ENCODE results near the gene CELSR1.

Gene CELSR1

DNA sequence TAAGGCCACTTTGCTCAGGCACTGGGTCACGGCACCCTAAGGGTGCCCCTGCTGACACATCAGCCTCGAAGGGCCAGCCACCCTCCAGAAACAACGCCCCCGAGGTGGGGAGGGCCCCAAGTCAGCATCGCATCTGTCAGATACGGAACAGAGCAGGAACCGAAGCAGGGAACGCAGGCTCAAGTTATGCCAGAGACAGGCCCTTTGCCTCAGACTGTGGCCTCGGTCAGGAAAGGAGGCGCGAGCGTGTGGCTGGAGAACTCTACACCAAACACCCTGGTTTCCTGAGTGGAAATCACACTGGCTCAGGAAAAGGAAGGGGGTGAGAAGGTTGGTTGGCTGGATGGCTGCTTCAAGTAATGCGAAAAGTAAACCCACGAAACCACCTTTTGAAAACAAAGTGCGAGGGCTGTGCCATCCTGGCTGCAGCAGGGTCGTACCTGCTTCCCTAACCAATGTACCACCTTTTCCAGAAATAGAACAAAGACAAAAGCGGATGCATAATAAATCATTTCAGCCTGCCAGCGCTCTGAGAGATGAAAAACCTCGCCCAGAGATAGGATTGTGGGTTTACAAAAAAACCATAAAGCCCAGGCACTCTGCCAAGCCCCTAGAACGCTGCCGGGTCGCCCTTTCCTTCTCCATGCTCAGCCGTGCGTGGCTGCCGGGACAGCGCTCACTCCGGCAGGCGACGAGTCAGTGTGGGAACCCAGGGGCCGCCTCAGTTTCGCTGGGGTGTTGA is 163.3 kb downstream of the CELSR1 start:
- no peak for DNase-seq

DNA sequence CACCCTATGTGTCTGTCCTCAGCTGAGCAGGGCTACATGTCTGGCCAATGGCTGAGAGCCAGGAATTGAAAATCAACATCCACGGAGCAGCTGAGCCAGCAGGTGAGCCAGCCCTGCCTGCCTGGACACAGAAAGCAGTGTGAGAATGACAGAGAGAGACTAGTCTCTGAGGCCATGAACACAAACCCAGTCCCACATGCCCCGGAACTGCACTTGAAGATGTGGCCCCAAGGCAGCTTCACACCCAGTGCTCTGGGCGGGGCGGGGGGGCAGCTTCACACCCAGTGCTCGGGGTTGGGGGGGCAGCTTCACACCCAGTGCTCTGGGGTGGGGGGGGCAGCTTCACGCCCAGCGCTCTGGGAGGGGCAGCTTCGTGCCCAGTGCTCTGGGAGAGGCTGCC is 164.3 kb downstream of the CELSR1 start:
- no peak for DNase-seq

DNA sequence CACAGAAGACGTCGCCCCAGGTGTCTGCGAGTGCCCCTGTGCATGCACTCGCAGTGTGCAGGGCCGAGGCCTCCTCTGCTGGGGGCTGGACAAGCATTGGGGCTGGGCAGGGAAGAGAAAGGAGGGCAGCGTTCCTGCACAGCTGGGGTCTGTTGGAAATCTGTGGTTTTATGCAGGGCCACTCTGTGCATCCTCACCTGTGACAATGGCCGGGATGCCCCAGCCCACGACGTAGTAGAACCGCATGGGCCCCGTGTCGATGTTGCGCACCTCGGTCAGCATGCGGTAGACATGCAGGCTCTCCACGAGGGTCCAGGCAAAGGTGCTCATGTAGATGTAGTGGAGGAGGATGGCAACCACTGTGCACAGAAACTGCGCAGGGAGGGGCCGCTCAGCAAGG is 164.7 kb downstream of the CELSR1 start:
- DNase-seq = no peak

DNA sequence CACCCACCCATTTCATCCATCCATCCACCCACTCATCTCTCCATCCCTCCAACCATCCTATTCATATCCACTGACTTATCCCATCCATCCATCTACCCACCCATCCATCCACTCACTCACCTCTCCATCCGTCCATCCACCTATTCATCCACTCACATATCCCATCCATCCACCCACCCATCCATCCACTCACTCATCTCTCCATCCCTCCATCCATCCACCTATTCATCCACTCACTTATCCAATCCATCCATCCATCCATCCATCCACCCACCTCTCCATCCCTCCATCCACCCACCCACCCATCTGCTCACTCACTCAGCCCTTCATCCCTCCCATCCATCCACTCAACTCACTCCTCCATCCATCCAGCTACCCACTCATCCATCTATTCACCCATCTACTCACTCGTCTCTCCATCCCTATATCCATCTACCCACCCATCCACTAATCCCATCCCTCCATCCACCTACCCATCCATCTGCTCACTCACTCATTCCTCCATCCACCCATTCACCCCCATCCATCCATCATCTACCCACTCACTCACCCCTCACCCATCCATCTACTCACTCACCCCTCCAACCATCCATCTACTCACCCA is 165.7 kb downstream of the CELSR1 start:
- DNase-seq = no peak

DNA sequence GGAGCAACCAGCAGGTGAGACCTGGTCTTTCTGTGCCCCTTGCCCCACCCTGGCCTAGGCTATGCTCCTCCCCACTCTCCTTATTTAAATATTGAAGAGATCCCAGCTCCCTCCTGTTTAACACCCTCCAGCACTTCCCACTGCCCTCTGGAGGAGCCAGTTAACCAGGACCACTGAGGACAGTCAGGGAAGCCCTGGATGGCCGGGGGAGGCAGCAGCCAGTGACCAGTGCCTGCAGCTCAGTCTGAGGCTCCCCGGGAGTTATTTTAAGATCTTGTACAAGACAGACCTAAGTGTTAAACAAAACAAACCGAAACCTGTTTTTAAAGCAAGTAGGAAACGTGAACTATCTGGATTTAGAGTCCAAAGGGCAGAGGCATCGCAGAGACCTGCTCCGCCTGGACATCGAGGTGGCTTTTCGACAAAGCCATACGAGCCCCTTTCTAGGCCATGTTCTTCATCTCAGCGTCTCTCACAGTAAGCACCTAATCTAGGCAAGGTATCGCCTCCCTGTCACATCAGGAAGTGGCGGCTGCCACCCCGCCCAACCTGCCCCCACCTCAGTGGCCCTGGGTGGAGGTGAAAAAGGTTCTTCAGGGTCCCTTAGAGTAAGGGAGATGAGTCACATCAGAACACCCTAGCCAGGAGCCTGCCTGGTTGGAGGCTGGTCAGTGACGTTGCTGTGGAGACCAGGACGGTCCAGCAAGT is 166.7 kb downstream of the CELSR1 start:
- DNase-seq = no peak

DNA sequence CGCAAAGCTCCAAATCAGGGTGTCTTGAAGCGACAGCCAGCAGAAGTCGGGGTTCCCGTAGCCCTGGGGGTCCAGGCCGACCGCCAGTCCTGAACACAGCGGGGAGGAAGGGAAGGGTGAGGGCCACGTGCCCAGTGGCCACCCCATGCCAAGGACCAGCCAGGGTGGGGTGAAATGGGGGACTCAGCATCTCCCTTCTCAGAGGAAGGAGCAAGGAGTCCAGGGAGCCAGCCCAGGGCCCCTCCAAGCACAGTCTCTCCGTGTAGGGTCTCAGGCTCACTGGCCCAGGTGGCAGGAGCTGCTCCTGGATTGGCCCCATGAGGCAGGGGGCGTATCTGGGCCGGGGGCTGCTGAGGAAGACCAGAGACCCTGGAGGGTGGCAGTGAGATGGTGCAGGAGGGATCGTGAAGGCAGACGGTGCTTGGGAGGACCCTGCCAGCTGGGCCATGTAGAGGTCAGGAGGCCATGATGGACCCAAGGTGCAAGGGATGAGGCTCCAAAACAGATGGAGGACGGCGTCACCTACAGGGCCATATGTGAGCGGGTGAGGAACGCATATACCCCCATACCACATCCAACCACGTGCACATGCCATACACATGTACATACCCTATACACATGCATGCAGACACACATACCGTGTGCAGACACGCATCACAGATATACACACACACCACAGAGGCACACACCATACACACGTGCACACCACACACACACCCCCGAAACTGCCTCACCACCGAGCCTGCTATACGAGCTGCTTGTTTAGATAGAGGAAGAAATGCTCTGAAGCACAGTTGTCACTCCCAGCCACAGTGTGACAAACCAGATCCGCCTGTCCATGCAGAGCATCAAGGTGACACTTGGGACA is 167.5 kb downstream of the CELSR1 start:
- no peak for DNase-seq

DNA sequence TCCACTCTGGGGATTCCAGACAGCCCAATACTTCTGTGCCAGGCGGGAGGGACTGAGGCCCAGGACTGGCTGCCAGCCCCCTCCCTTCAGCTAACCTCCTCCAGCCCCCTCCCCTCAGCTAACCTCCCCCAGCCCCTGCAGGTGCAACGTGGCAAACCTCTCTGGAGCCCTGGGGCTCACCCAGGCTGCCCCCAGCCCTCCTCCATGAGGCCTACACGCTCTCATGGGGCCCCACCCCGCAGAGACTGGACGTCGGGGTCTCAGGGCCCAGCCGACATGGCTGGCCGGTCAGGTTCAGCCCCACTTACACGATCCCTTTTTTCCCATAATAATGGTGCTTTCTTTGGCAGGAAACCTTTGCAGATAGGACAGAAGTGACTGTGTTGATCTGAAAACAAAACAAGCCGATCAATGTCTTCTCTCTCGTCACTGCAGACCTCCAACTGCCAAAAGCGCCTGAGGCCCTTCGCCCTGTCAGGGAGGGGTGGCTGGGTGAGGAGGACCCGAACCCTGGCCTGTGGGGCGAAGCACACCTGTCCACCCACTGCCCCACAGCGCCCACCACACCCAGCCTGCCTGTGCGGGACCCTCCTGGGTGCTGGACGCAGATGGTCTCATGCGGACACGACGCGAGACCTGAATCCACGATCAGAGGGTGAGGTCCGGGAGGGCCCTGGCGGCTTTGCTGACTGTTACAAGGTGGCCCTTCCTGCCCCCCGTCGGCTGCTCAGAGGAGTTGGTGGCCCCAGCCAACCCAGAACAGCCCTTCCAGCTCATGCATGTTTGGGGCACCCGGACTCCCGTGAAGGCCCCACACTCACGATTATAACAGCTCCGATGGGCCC is 168.3 kb downstream of the CELSR1 start:
- DNase-seq = no peak

DNA sequence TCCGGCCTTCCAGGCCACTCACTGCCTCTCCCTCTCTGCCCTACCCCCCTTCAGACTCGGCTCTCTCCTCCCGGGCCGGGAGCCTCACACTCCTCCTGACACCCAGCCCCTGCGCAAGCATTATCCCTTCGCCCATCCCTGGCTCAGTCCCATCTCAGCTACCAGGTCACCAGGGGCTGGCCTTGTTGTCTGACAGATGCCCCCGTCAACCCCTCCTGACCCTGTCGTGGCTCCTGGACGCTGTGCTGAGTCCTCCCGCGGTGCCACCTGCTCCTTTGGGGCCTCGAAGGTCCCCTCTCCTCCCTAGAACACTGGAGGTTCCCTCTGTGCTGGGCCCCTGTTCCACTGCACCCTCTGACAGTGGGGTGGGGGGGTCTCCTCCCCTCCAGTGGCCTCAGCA is 169.0 kb downstream of the CELSR1 start:
- DNase-seq = no peak

DNA sequence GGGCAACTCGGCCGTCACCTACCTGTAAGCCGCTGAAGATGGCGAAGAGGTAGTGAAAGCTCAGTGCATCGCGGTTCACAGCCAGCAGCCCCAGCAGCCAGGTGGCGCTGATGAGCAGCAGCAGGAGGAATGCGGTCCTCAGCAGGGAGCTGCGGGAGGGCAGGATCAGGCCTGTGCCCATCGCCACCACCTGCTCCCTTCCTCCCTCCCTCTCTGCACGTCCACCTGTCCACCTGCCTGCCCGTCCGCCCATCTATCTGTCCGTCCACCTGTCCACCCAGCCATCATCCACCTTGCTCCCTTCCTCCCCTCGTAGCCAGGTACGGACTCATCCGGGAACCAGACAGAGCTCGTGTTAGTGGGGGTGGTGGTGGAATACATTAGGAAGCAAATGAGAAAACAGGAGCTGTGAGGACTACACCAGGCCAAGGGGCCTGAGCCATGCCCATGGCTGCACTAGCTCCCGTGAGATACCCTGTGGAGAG is 169.7 kb downstream of the CELSR1 start:
- DNase-seq = peak; percentile 82

DNA sequence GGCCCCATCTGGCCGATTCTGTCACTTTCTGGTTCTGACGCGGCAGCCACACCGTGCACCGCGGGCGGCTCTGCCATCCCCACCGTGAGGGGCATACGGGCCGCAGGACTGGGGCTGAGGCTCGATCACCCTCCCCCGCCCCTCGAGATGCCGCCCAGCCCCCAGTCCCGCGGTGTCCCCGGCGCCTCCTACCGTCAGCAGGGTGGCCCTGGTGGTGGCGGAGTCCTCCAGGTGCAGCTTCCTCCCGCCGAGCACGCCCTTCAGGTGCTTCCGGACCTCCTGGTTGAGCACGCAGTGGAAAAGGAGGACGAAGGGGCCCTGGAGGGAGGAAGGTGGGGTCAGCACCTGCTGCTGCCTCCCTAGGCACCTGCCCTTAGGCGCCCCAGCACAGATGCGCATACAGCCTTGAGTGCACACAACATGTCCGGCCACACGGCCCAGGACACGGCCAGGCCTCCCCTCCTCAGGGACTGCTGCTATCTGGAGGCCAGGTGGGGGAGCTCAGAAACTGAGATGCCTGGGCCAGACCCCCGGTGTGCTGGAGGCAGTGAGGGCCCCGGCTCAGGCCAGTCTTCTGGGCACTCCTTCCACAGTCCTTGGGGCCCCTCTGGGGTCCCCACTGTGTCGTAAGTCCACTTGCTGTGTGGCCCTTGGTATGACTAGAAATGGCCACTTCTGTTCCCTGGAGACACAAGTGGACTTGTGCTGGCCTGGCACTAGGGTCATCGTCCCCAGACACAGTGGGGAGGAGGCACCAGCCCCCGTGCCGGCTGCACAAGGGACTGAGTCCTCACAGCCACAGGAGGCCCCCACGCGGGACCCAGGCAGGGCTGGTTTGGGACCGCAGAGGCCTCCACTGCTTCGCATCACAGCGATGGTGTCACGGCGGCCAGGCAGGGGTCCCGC is 170.4 kb downstream of the CELSR1 start:
- DNase-seq = no peak

DNA sequence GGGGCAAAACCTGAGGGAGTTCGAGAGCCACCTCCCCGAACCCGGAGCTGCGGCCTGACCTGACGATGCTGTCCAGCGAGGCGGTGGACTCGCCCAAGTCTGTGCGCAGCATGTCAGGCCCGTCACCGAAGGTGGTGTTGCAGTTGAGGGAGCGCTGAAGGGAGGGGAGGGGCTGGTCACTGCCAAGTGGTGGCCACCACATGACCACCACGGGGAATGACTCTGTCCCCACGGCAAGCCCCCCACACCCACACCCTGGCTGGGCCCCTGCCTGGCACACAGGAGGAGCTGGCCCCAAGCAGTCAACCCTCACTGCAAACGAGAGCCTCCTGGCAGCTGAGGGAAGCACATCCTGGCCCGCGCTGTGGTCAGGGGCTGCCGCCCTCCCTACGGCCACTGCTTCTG is 171.1 kb downstream of the CELSR1 start:
- DNase-seq = no peak

DNA sequence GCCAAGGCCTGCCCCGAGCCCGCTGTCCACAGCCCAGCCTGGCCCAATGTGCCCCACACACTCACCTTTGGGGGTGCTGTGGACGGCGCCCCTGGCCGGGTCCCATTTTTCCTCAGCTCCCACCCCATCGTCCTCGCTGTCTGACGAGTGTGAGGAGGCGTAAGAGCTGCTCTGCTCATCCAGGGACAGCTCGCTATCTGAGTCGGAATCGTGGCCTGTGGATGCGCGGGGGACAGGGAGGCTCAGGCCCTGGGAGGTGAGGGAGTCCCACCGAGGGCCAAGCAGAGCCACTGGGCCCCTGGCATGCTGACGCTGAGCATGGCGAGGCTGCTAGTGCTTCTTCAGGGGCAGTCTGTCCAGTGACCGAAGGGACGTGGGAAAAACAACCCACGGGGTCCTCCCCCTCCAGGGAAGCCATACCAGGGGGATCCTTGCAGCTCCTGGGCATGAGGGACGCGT is 172.2 kb downstream of the CELSR1 start:
- no peak for DNase-seq

DNA sequence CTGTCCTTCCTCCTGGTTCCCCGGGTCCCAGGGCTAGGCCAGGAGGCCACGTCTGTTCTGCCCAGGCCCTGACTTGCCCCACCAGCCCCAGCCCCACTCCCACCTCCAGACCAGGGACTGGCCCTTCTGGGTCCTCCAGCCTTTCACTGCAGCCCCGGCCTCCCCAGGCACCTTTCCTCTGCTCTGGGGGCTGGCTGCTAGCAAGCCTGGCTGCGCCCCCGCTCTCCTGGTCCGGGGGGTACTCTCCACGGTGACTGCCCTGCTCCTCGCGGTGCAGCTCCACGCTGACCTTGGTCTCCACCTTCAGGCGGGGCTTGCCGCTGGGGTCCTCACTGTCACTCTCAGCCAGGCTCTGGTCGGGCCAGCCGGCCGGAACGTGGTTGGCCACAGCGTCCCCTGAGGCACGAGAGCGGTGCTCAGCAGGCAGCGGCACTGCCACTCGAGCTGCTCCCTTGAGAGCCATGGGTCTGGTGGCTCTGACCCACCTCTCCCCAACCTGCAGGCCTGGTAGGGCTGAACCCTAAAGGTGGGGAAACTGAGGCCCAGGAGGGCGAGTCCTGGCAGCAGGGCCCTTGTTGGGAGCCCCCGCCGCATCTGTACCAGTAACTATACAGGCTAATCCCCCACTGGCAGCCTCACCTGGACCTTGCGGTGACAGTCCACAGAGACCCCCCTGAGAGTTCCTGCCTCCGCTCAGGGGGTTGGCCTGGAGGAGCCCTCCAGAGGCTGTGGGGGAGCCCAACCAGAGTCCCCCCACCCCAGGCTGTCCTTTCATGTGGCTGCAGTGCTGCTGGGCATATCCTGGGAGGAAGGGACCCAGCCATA is 172.9 kb downstream of the CELSR1 start:
- no peak for DNase-seq

DNA sequence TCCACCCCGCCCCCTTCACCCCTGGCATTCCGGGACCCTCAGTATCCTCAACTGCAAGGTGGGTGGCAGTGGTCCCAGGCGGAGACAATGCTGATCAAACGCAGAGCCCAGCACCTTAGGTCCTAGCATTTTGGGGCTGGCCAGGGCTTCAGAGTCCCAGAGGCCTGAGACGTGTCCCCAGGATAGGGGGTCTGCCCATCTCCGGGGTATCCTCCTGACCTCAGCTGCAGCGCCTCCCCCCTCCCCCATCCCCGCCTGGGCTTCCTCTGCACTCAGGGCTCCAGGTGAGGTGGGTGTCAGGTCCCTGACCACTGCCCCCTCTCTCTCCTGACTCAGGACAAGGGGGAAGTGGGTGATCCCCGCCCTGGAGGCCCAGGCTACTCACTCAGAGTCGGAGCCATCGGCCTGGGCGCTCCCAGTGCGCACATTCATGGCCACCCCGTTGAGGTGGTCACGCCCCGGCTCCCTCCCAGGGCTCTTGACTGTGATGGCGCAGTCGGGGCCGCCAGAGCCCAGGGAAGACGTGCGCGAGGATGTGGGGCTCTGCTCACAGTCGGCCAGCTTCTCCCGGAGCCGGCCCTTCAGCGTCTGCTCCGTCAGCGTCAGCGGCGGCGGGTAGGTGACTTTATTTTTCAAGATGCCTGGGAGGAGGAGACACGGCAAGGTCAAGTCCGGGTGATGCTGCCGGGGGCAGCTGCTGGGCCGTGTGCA is 173.7 kb downstream of the CELSR1 start:
- no peak for DNase-seq

DNA sequence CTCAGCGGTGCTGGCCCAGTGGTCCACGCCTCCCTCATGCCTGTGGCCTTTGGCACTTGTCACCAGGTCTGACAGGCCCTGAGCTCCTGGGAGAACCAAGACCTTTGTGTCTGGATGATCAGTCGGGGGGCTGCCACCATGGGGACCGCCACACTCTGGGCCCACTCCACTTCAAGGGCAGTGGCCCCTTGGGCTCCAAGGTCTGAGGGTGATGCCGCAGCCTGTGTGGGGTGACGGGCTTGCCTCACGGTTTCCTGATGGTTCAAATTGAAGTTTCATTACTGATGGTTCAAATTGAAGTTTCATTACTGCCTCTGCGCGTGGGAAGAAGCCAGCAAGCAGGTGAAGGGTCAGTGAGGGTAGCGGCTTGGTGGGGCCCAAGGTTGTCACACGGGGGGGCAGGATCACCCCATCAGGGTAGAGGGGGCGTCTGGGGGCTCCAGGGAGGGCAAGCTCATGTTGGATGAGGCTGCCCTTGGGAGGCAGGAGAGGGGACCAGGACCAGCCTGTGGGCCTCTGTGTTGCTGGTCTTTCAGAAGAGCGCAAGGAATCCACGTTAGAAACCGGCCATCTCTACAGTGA is 174.4 kb downstream of the CELSR1 start:
- DNase-seq = no peak

DNA sequence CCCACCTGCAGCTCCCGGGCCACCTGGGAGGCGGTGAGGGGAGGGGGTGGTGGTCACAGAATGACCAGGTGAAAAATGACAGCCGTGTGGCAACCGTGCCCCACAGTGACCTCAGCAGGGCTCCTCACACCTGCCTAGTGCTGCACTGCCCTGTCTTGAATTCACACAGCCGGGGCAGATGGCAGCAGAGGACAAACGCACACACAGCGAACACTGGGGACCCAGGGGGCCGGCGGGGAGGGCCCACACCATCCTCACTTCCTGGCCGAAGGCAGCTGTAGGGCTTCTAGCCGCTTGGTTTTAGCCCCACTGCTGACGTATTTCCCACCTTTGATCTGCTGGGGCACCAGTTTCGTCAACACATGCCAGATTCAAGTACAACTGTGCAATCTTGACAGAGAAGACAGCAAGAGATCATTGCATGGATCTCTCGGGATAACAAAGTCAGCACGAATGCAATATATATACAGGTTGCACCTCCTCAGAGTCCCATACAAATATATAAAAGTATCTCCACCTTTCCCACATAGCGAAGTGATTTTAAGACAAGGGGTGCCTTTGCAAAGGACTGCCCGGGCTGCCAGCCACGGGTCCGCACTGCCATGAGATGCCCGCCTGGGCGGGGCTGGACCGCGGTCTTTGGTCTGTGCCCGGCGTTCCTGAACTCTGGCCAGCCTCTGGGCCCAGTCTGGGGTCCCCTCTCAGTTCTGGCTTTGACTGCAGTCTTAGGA is 175.1 kb downstream of the CELSR1 start:
- no peak for DNase-seq

DNA sequence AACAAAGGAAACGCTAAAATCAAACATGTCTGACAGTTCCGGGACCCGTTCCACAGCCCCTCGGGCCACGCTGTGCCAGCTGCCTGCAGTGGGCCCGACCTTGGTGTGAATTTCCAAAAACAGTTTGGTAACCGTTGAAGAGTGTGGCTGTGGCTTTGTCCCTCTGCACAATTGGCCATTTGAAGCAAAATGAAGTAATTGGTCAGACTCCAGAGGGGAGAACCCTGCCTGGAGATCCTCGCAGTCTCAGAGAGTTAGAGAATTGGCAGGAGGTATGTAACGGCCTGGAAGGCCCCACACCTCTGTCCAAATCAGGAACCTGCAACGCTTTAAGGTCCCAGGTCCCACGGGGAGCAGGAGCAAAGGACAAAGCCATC is 175.6 kb downstream of the CELSR1 start:
- DNase-seq = no peak

DNA sequence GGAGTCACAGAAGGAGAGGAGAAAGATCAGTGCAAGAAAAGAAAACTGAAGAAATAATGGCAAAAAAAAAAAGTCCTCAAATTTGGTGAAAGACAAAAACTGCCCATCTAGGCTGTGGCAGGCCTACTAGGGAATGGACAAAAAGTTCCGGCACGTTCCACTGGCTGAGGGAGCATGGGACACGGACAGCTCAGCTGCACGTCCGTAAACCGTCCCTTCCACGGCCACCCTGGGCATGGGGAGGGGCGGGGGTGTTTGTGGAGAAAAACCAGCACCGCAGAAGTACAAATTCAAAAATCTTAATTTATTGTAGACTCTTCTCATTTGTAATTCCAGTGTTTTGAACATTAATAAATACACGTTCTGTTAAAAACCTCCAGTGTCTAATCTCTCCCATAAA is 176.5 kb downstream of the CELSR1 start:
- DNase-seq = no peak
